WTC11 (cell line): ENCODE measurements around the gene MKI67.

Experiments used
- ATF3 ChIP-seq: sonication (generic); formaldehyde crosslinking; conservative IDR thresholded peaks from 2 replicates; pipeline ENCODE4 v1.8.1; 2022; ENCODE audit warnings: mild to moderate bottlenecking, missing genetic modification reagents
- CREB1 ChIP-seq: sonication (generic); formaldehyde crosslinking; IDR thresholded peaks from 2 replicates; pipeline ENCODE4 v1.8.0; 2023; ENCODE audit warnings: mild to moderate bottlenecking, missing genetic modification reagents
- ELF4 ChIP-seq: sonication (generic); formaldehyde crosslinking; IDR thresholded peaks from 2 replicates; pipeline ENCODE4 v1.8.1; 2022; ENCODE audit warnings: low read depth, mild to moderate bottlenecking, moderate library complexity, missing genetic modification reagents
- FOXJ3 ChIP-seq: sonication (generic); formaldehyde crosslinking; IDR thresholded peaks from 2 replicates; pipeline ENCODE4 v1.9.0; 2021; ENCODE audit warnings: missing genetic modification reagents, mild to moderate bottlenecking, borderline replicate concordance
- MXD4 ChIP-seq: fragments of 250-450 bp; sonication (Bioruptor Pico); IDR thresholded peaks from 2 replicates; pipeline ENCODE4 v1.8.0; 2021; ENCODE audit warnings: mild to moderate bottlenecking, moderate library complexity, borderline replicate concordance
- NFYB ChIP-seq: sonication (generic); formaldehyde crosslinking; conservative IDR thresholded peaks from 2 replicates; pipeline ENCODE4 v1.8.0; 2022; ENCODE audit warnings: low read depth, missing genetic modification reagents
- SMAD4 ChIP-seq: sonication (generic); formaldehyde crosslinking; IDR thresholded peaks from 2 replicates; pipeline ENCODE4 v1.8.0; 2022; ENCODE audit warnings: mild to moderate bottlenecking, missing genetic modification reagents
- SP1 ChIP-seq: sonication (generic); formaldehyde crosslinking; conservative IDR thresholded peaks from 2 replicates; pipeline ENCODE4 v1.8.1; 2022; ENCODE audit warnings: missing genetic modification reagents
- TEAD1 ChIP-seq: sonication (generic); formaldehyde crosslinking; IDR thresholded peaks from 2 replicates; pipeline ENCODE4 v1.8.0; 2022; ENCODE audit warnings: mild to moderate bottlenecking, missing genetic modification reagents
- ZNF263 ChIP-seq: sonication (generic); formaldehyde crosslinking; IDR thresholded peaks from 2 replicates; pipeline ENCODE4 v1.8.1; 2022; ENCODE audit warnings: low read depth, mild to moderate bottlenecking, moderate library complexity, missing genetic modification reagents
- ZNF317 ChIP-seq: sonication (generic); formaldehyde crosslinking; IDR thresholded peaks from 2 replicates; pipeline ENCODE4 v1.8.1; 2023; ENCODE audit warnings: low read depth, mild to moderate bottlenecking, moderate library complexity, missing genetic modification reagents, borderline replicate concordance
- ZSCAN18 ChIP-seq: fragments of 250-450 bp; sonication (Bioruptor Pico); IDR thresholded peaks from 2 replicates; pipeline ENCODE4 v2.1.2; 2022; ENCODE audit warnings: mild to moderate bottlenecking, moderate library complexity
- TF ChIP-seq, protein P1 (sequence below): fragments of 200-600 bp; IDR thresholded peaks from 2 replicates; pipeline ENCODE4 v1.8.0; 2022; ENCODE audit warnings: antibody characterized with exemption
- TF ChIP-seq, protein P2 (sequence below): fragments of 250-450 bp; sonication (Bioruptor Pico); IDR thresholded peaks from 2 replicates; pipeline ENCODE4 v1.9.0; 2021; ENCODE audit warnings: mild to moderate bottlenecking

DNA sequence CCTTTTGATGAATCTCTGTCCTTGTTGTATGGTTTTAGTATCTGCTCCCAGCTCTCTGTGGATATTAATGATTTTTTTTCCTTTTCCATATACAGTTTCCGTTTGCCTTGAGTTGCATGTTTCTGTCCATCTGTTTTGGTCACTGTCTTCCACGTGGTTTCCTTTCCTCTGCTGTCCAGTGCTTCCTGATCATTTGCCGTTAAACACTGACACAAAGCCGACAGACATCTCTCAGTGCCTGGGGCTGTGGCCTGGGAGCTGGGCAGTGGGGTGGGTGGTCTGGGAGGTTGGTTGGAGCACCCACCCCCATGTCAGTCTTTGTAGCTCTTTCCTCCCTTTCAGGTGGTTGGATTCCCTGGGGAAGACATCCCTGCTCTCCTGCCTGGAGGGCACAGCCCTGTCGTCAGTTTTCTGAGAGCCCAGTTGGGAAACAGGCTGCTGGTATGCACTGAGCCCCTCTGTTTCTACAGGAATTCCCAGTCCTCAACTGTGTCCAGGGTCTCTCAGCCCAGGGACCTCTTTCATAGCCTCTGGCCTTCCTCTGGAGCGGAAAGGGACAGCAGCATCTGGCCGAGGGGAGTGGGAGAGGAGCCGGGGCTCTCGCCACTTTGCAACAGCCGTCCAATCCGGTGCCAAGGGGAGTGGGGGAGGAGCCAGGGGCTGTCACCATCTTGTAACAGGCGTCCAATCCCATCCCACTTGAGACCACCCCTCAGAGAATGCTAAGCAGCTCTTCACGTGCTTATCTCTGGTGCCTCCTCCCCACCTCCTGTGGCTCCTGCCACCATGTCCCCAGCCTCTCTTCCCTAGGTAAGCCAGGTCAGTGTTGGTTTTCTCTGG is 26.7 kb upstream of the MKI67 start:
- TF ChIP-seq, protein P1, sequence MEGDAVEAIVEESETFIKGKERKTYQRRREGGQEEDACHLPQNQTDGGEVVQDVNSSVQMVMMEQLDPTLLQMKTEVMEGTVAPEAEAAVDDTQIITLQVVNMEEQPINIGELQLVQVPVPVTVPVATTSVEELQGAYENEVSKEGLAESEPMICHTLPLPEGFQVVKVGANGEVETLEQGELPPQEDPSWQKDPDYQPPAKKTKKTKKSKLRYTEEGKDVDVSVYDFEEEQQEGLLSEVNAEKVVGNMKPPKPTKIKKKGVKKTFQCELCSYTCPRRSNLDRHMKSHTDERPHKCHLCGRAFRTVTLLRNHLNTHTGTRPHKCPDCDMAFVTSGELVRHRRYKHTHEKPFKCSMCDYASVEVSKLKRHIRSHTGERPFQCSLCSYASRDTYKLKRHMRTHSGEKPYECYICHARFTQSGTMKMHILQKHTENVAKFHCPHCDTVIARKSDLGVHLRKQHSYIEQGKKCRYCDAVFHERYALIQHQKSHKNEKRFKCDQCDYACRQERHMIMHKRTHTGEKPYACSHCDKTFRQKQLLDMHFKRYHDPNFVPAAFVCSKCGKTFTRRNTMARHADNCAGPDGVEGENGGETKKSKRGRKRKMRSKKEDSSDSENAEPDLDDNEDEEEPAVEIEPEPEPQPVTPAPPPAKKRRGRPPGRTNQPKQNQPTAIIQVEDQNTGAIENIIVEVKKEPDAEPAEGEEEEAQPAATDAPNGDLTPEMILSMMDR: no peak
- no peak for TF ChIP-seq SMAD4
- no peak for TF ChIP-seq ZNF263 (CRISPR knock-in tag)
- TF ChIP-seq ZNF317 (CRISPR knock-in tag): no peak
- no peak for TF ChIP-seq SP1
- TF ChIP-seq ZSCAN18 (CRISPR knock-in tag): no peak
- no peak for TF ChIP-seq ATF3
- no peak for TF ChIP-seq MXD4 (CRISPR knock-in tag)
- TF ChIP-seq CREB1: no peak
- TF ChIP-seq ELF4 (CRISPR knock-in tag): no peak
- no peak for TF ChIP-seq TEAD1
- no peak for TF ChIP-seq FOXJ3 (CRISPR knock-in tag)
- no peak for TF ChIP-seq NFYB (CRISPR knock-in tag)
- TF ChIP-seq, protein P2, sequence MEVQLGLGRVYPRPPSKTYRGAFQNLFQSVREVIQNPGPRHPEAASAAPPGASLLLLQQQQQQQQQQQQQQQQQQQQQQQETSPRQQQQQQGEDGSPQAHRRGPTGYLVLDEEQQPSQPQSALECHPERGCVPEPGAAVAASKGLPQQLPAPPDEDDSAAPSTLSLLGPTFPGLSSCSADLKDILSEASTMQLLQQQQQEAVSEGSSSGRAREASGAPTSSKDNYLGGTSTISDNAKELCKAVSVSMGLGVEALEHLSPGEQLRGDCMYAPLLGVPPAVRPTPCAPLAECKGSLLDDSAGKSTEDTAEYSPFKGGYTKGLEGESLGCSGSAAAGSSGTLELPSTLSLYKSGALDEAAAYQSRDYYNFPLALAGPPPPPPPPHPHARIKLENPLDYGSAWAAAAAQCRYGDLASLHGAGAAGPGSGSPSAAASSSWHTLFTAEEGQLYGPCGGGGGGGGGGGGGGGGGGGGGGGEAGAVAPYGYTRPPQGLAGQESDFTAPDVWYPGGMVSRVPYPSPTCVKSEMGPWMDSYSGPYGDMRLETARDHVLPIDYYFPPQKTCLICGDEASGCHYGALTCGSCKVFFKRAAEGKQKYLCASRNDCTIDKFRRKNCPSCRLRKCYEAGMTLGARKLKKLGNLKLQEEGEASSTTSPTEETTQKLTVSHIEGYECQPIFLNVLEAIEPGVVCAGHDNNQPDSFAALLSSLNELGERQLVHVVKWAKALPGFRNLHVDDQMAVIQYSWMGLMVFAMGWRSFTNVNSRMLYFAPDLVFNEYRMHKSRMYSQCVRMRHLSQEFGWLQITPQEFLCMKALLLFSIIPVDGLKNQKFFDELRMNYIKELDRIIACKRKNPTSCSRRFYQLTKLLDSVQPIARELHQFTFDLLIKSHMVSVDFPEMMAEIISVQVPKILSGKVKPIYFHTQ: no peak
